ENCODE measurements around the gene PTPRU.

Gene PTPRU

DNA sequence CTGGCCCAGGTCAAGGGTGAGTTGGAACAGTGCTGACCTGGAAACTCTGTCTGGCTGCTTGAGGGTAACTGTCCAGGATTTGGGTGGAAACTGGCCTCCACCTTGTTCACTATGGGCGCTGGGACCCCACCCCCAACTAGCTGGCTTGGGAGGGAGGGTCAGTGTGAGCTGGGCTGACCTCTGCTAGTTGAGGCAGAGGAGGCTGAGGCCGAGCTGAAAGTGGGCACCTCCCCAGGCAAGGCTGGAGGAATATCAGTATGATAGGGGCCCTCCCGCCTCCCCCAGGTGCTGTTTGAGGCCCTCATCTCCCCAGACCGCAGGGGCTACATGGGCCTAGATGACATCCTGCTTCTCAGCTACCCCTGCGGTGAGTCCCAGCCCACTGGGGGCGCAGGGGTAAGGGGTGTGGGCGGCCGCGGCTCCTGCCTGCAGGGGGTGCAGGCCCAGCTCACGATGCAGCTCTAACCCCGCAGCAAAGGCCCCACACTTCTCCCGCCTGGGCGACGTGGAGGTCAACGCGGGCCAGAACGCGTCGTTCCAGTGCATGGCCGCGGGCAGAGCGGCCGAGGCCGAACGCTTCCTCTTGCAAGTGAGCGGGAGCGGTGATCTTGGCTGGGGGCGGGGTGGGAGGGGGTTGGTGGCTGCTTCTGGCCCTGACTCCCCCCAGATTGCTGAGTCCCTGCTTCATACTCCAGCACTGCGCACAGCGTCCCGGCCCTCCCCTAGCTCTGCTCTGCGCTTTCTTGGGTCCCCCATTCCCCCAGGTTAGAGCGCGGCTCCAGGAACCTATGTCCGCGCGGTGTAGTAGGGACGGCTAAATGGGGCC, 22.9 kb downstream of the PTPRU start:
- DNase-seq (ENCODE audit: extremely low read depth, low read depth) = no peak
- TF ChIP-seq, protein P1, sequence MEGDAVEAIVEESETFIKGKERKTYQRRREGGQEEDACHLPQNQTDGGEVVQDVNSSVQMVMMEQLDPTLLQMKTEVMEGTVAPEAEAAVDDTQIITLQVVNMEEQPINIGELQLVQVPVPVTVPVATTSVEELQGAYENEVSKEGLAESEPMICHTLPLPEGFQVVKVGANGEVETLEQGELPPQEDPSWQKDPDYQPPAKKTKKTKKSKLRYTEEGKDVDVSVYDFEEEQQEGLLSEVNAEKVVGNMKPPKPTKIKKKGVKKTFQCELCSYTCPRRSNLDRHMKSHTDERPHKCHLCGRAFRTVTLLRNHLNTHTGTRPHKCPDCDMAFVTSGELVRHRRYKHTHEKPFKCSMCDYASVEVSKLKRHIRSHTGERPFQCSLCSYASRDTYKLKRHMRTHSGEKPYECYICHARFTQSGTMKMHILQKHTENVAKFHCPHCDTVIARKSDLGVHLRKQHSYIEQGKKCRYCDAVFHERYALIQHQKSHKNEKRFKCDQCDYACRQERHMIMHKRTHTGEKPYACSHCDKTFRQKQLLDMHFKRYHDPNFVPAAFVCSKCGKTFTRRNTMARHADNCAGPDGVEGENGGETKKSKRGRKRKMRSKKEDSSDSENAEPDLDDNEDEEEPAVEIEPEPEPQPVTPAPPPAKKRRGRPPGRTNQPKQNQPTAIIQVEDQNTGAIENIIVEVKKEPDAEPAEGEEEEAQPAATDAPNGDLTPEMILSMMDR (IDR thresholded peaks at IDR 0.05; ENCODE audit: low read depth, low read length, missing control alignments) = no peak
- H3K4me3 ChIP-seq (replicated peaks; ENCODE audit: low read depth, low read length) = peak overlapping the region; percentile 39

DNA sequence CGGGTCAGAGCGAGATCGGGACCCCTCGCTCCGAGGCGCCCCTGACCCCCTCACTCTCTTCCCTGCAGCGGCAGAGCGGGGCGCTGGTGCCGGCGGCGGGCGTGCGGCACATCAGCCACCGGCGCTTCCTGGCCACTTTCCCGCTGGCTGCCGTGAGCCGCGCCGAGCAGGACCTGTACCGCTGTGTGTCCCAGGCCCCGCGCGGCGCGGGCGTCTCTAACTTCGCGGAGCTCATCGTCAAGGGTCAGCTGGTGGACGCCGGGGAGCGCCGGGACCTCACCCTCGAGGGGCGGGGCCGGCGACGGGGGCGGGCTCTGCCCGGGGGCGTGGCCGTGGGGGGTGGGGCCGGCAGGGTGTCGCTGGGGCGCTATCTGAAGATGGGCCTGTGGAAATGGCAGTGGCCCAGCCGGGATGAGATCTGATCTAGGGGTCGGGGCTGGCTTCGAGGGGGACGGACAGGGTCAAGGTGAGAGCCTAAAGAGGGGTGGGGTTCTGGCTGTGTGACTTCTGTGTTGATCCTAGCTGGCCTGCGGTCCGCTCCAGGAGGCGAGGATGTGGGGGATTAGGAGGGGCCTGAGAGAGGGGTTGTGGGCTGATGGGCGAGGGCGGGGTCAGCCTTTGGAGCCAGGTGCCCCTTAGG, 23.6 kb downstream of the PTPRU start:
- peak overlapping the region; percentile 39 for H3K4me3 ChIP-seq (replicated peaks; ENCODE audit: low read depth, low read length)
- DNase-seq (ENCODE audit: extremely low read depth, low read depth) = no peak
- TF ChIP-seq, protein P1 (IDR thresholded peaks at IDR 0.05; ENCODE audit: low read depth, low read length, missing control alignments) = no peak

DNA sequence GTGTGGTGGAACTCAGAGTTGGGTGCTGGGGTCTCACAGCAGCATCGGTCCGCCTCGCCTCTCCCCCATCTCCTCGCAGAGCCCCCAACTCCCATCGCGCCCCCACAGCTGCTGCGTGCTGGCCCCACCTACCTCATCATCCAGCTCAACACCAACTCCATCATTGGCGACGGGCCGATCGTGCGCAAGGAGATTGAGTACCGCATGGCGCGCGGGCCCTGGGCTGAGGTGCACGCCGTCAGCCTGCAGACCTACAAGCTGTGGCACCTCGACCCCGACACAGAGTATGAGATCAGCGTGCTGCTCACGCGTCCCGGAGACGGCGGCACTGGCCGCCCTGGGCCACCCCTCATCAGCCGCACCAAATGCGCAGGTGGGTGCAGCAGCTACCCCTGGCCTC, 24.2 kb downstream of the PTPRU start:
- H3K4me3 ChIP-seq (replicated peaks; ENCODE audit: low read depth, low read length) = no peak overlapping the region
- no peak for DNase-seq (ENCODE audit: extremely low read depth, low read depth)
- TF ChIP-seq, protein P1 (IDR thresholded peaks at IDR 0.05; ENCODE audit: low read depth, low read length, missing control alignments) = no peak

DNA sequence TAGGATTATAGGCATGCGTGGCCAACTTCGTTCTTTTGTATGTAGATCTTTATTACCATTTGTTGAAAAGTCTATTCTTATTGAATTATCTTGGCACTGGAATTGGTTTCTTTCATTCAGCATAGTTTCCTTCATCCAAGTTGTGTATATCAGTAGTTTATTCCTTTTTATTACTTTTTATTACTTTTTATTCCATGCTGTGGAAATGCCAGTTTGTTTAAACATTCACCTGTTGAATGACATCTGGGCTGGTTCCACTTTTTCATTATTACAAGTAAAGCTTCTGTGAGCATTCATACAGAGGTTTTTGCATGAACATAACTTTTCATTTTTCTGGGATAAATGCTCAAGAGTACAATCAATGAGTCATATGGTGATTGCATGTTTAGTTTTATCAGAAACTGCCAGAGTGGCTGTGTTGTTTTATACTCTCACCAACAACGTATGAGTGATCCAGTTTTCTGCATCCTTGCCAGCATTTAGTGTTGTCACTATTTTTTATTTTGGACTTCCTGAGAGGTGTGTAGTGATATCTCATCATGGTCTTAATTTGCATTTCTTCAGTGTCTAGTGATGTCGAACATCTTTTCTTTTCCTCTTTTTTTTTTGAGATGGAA, 28.6 kb downstream of the PTPRU start:
- H3K4me3 ChIP-seq (replicated peaks; ENCODE audit: low read depth, low read length) = no peak overlapping the region
- TF ChIP-seq, protein P1 (IDR thresholded peaks at IDR 0.05; ENCODE audit: low read depth, low read length, missing control alignments) = no peak
- DNase-seq (ENCODE audit: extremely low read depth, low read depth) = no peak

DNA sequence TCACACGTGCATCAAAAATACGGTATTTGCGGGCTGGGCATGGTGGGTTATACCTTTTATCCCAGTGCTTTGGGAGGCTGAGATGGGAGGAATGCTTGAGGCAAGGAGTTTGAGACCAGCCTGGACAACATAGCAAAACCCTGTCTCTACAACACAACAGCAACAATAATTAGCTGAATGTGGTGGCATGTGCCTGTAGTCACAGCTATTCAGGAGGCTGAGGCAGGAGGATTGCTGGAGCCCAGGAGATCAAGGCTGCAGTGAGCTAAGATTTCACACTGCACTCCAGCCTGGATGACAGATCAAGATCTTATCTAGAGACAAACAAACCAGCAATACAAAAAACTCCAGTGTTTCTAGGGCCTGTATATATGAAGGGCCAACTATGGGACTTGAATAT, 30.6 kb downstream of the PTPRU start:
- no peak overlapping the region for H3K4me3 ChIP-seq (replicated peaks; ENCODE audit: low read depth, low read length)
- DNase-seq (ENCODE audit: extremely low read depth, low read depth) = no peak
- TF ChIP-seq, protein P1 (IDR thresholded peaks at IDR 0.05; ENCODE audit: low read depth, low read length, missing control alignments) = no peak

DNA sequence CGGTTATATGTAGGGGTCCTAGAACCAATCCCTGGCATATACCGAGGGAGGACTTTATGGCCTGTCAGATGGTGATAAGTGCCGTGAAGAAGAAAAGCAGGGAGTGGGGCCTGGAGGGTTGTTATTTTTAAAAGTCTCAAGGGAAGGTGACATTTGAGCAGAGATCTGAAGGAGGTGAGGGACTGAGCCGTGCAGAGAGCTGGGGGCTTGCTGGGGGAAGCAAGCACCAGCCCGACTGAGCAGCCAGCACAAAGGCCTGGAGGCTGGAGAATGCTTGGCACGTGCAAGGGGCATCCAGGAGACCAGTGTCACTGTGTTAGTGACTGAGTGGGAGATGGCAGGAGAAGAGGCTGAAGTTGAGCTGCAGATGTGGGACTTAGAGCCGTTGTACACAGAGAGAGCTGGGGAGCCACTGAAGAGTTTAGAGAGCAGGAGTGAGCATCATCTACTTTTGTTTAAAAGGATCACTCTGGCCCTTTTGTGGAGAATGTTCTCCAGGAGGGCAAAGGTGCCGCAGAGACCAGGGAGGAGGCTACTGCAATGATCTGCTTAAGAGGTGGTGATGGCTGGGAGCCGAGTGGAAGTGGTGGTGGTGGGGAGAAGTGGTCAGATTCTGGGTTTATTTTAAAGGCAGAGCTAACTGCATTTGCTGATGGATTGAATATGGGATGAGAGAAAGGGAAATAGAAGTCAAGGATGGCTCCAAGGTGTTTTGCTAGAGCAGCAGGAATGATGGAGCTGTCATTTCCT, 31.2 kb downstream of the PTPRU start:
- TF ChIP-seq, protein P1 (IDR thresholded peaks at IDR 0.05; ENCODE audit: low read depth, low read length, missing control alignments) = no peak
- DNase-seq (ENCODE audit: extremely low read depth, low read depth) = no peak
- no peak overlapping the region for H3K4me3 ChIP-seq (replicated peaks; ENCODE audit: low read depth, low read length)
